ENCODE results near the gene TRABD.

The TRABD gene

DNA sequence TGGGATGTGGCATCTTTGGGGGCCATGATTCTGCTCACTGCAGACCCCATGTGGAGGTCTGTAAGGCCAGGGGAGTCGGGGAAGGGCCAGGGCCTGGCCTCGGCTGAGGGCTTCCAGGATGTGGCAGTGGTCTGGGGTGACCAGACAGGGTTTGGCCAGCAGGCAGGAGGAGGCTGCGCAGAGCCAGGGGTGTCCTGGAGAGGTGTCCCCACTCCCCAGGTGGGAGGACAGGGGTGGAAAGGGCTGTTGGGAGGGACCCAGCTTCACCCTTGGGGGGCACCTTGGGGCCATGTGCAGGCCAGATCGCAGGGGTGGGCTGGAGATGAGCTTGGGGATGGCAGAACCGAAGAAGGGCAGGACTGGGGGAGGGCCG is 11.7 kb upstream of the TRABD start:
- no peak for DNase-seq (ENCODE audit: low read depth)

DNA sequence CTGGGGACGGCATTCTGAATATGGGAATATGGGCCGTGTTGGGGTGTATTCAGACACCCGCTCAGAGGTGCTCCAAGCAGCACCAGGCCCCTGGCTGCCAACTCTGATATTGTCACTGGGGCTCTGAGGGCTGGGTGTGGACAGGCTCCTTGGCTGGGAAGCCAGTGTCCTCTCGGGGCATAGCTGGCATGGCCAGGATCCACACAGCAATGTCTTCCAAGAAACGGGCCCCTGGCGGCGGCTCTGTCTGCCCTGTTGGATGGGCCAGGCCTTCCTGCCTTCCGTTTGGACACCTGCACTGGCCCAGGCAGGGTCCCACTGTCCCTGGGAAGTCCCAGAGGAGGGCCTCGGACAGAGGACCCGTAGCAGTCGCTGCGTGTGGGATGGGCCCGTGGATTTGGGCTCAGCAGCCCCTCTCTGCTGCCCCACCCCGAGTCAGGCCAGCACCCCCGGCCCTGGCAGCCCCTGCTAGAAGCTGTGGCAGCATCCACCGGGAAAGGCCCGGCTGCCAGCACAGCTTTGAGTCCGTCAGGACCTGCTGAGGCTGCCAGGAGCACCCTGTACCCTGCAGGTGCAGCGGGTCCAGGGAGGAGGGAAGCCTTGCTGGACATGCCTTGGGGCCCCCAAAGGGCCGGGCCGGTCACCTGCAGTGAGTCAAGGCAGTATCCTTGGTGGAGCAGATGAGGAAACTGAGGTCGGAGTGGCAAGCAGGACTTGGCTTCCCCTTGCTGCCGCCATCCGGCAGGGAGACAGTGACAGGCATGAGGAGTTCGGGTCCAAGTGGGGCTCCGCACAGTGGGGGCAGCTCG is 11.1 kb upstream of the TRABD start:
- no peak for DNase-seq (ENCODE audit: low read depth)

DNA sequence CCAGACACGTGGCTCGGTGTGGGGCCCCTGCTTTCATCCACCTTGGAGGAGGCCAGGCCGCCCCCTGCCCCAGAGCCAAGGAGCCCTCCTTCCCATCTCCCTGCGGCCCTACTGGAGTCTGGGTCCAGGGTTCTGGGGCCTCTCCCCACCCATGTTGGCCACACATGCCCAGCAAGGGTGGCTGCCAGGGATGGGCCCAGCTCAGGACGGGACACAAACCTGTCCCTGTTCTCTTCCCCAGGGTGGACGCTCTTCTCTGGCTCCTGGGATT is 10.6 kb upstream of the TRABD start:
- DNase-seq (ENCODE audit: low read depth): no peak

DNA sequence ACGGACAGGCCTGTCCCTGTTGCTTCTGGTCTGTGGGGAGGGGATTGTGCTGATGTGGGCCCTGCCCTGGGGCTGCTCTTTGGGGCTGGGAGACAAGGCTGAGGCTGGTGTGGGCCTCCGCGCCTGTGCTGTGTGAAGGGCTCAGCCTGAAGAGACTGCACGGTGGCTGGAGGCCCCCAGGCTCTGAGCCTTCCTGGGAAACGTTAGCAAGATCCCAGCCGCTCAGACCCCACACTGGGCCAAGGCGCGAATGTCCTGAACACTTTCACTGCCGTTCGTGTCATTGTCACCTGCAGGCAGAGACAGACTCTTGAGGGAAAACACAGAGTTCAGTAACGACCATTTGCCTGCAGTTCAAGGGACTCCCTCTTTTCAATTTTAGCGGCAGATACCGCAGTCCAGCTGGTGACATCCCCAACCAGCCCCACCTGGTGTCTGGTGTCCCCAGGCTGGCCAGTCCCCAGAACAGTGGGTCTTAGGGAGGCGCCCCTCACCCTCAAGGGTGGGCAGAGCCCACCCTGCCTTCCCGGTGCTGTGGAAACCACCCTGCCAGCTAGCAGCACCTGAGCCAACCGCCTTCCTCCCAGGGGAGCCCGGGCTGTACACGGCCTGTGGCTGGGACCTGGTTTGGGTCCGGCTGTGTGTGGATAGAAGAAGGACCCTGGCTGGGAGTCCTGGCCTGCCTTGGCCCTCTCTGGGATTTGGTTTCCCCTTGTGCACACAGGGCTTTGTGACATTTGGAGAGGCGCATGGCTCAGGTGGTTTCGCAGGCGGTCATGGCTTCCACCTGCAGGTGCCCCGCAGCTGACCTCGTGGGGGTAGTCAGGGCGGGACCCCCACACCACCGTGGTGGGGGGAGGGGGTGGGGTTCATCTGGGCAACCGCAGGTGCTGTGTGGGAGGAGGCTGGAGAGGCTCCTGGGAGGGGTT is 9.5 kb upstream of the TRABD start:
- DNase-seq (ENCODE audit: low read depth): no peak

DNA sequence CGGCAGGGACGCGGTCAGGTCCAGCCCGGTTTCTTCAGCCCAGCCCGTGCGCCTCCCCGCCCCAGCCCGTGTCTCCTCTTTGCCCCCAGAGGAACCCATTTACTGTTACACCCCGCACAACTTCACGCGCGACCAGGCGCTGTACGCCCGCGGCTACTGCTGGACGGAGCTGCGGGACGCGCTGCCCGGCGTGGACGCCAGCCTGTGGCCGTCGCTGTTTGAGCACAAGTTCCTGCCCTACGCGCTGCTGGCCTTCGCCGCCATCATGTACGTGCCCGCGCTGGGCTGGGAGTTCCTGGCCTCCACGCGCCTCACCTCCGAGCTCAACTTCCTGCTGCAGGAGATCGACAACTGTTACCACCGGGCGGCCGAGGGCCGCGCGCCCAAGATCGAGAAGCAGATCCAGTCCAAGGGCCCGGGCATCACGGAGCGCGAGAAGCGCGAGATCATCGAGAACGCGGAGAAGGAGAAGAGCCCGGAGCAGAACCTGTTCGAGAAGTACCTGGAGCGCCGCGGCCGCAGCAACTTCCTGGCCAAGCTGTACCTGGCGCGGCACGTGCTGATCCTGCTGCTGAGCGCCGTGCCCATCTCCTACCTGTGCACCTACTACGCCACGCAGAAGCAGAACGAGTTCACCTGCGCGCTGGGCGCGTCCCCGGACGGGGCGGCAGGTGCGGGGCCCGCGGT is 8.7 kb upstream of the TRABD start:
- DNase-seq (ENCODE audit: low read depth): no peak

DNA sequence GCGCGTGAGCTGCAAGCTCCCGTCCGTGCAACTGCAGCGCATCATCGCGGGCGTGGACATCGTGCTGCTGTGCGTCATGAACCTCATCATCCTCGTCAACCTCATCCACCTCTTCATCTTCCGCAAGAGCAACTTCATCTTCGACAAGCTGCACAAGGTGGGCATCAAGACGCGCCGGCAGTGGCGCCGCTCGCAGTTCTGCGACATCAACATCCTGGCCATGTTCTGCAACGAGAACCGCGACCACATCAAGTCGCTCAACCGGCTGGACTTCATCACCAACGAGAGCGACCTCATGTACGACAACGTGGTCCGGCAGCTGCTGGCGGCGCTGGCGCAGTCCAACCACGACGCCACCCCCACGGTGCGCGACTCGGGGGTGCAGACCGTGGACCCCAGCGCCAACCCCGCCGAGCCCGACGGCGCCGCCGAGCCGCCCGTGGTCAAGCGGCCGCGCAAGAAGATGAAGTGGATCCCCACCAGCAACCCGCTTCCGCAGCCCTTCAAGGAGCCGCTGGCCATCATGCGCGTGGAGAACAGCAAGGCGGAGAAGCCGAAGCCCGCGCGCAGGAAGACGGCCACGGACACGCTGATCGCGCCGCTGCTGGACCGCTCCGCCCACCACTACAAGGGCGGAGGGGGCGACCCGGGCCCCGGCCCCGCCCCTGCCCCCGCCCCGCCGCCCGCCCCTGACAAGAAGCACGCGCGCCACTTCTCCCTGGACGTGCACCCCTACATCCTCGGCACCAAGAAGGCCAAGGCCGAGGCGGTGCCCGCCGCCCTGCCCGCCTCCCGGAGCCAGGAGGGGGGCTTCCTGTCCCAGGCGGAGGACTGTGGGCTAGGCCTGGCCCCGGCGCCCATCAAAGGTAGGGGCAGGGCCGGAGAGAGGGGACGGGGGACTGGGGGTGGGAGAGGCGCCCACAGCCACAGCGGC is 7.9 kb upstream of the TRABD start:
- DNase-seq (ENCODE audit: low read depth): no peak

DNA sequence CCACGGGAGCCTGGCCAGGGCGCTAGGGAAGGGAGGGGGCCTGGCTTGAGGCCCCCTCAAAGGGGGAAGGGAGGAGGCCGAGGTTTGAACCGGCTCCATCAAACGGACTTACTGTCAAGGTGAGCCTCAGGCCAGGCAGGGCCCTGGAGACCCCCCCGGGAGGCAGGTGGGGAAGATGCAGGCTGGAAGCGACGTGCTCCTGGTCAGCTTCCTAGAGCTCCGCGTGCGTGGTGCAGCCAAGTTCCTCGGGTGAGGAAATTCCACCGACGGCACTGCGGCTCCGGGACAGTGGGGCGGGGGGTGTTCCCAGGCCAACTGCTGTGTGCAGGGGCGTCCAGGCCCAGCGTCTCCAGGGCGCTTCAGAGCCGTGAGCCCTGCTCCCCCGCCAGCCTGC is 7.2 kb upstream of the TRABD start:
- DNase-seq (ENCODE audit: low read depth): no peak

DNA sequence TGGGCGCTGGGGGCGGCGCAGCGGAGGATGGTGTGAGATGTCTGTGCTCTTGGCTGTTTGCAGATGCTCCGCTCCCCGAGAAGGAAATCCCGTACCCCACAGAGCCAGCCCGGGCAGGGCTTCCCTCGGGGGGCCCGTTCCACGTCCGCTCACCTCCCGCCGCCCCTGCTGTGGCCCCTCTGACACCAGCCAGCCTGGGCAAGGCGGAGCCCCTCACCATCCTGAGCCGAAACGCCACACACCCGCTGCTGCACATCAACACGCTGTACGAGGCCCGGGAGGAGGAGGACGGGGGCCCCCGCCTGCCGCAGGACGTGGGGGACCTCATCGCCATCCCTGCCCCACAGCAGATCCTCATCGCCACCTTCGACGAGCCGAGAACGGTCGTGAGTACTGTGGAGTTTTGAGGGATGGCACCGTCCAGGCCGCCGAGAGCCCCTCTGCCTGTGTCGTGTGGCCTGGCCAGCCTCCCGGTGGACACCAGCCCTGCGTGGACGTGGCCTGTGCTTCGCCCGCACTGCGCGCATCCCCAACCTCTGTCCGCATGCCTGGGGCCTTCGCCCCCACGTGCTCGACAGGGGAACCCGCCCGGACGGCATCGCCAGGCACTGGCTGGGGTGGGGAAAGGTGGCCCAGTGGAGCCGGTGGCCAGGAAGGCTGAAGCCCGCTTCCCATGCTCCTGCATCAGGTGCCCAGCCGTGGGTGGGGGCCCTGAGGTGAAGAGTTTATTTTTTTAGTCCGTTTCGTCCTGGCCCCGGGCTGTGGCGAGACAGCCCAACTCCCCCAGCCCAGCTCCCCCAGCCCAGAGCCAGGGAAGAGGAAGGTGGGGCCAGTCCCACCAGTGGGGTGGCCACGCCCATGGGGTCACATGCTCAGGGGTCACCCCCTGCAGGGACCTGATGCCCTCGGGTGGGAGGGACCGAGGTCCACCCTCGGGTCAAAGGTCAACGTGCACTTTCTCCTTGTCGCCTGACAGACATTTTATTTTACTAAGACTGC is 6.5 kb upstream of the TRABD start:
- no peak for DNase-seq (ENCODE audit: low read depth)

DNA sequence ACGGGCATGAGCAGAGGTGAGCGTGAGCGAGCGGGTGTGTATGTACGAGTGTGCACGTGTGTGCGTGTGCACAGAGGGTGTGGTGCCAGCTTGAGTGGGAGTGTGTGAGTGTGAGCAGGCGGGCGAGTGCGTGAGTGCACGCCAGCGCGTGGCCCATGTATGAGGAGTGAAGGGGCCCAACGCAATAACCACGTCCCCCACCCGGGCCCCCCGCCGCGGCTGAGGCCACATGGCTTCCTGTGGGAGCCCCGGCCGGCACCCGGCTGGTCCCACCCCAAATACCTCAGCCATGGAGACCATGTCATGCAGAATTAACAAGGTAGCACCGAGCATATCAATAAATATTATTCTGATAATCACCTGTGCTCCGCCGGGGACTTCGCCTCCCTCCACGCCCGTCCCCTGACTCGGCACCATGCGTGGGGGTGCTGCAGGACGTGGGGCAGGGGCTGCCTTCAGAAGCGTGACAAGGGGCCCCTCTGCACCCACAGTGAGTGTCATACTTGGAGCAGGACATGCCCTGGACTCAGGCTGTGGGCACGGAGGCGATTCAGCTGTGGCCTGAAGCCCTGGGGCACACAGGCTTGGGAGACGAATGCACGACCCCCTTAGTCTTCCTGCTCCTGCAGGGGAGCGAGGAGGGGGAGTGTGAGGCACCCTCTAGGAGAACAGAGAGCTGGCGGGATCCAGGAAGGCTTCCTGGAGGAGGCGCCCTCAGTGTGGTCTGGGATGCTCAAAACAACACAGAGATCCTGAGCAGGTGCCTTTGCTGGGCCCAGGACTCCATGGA is 5.6 kb upstream of the TRABD start:
- no peak for DNase-seq (ENCODE audit: low read depth)

DNA sequence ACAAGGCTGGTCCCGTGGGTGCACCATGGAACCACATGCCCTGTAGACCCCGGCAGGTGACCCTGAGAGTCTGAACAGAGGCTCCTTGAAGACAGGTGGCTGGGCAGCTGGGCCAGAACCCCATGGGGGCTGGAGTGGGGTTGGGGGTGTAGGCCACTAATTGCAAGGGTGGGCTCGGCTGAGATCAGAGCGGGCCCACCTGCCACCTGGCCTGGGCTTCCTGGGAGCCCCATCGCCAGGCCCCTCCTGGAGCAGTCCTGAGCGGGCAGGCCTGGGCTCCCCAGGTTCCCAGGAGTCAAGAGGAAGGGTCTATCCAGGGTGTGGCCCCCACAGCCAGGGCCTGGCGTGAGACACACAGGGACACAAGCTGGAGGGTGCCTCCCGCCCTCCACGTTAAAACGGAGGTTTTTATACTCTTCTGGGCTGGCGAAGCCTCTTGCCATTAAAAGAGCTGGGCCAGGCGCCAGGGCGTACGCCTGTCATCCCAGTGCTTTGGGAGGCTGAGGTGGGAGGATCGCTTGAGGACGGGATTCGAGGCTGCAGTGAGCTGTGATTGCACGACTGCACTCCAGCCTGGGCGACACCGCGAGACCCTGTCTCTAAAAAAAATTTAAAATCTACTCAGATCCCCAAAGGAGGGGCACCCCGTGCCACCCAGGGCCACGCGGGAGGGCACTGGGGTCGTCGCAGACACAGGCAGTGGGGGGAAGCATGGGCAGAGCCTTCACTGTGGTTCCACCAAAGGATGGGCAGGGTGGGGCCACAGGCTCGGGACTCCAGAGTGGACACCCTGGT is 4.8 kb upstream of the TRABD start:
- no peak for DNase-seq (ENCODE audit: low read depth)

DNA sequence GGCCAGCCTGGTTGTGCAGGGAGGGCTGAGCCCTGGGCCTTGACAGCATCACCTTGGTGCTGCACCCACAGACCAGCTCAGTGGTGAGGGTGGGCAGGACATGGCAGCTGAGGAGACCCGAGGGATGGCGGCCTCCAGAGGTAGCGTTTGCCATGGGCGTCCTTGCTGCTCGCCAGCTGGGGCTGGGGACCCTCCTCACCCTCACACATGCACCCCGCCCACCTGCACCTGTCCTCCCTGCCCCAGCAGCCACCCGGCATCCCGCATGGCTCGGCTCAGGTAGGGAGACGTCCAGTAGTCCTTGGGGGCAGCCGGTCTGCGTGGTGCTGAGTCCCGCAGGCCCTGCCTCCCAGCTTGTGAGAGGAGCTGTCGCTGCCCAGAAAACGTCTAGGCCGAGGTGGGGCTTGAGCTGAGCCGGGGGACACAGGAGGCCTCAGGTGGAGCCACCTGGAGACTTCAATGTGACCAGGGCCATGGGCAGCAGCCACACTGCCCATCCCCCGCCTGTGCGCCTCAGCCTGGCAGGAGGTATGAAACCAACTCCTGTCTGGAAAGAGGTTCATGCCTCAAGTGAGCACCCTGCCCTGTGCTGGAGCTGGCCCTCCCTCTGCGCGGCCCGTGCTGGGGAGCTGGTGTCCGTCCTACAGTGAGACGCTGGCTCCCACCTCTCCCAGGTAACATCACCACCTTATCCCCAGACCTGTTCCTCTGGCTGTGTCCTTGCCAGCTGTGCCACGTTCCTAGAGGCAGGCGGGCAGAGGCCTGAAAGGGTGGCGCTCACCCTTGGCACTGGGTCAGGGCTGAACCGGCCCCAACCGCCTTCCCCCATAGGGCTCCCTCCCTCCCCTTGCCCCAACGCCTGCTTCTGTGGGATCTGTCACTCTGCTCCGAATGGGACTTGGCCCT is 3.3 kb upstream of the TRABD start:
- DNase-seq (ENCODE audit: low read depth): no peak

DNA sequence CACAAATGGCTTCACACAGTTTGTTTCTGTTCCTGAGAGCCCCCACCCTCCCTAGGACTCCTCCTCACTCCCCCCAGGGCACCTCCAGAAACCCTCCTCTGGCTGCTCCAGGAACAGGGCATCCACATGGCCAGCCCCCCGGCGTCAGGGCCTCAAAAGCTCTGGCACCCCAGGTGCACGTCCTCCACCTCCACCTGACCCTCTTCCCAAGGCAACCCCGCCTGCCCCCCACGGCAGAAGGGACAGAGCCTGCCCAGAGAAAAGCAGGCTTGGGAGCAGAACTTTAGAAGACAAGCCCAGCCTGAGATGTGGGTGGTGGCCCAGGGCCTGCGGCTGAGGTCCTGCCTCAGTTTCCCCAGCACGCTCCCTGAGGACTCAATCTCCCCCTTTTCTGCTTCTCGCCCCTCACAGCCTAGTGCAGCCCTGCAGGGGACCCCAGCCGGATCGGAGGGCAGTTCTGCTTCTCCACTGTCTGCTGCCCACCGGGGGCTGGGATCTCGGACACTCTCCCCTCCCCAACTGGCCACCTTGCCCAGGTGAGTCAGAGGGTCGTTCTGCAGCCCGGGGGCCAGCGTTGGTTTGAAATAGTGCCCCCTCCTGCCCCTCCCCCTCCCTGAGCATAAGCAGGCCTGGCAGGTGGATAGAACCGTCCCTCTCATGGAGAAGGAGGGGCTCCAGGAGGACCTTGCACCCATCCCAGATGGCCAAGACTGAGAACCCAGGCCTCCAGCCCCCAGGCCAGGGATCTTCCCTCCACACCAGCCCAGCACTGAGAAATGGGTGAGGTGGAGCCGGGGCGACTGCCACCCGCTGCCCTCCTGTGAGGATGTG is 2.4 kb upstream of the TRABD start:
- DNase-seq (ENCODE audit: low read depth): no peak

DNA sequence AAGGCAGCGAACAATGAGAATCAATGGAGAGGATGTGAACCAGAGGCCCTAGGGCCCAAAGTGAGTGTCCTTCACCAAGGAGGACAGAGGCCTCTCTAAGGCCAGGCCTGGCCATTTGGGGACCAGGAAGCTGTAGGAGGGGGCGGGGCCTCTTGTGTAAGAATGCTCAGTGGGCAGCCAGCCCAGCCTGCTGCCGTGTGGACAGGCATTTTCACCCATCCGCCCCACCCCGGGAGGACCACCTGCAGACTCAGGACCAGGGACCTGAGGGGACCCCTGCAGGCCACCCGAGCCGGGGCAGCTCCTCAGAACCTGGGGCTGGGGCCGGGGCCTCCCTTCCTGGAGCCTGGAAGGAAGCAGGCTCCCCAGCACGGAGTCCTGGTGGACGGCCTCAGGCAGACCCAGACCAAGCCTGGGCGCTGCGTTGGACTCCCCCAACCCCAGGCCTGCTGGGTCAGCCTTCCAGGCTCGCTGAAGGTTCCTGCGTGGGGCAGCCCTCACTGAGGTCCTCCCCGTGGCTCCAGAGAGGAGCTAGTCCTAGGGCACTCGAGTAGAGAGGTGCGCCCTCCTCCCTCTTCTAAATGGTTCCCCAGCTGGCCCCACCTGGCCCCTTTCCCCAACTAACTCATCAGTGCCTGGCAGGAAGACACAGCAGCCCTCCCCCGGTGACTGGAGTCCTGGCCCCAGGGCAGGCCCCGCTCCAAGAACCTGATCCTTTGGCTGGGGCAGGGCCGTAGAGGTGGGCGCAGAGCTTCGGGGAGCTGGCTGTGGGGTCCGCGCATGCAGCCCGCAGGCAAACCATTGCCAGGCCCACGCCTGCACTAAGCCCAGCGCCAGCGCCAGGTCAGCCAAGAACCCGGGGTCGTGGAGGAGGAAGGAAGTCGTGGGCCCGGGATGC is 1.5 kb upstream of the TRABD start:
- DNase-seq (ENCODE audit: low read depth): no peak

DNA sequence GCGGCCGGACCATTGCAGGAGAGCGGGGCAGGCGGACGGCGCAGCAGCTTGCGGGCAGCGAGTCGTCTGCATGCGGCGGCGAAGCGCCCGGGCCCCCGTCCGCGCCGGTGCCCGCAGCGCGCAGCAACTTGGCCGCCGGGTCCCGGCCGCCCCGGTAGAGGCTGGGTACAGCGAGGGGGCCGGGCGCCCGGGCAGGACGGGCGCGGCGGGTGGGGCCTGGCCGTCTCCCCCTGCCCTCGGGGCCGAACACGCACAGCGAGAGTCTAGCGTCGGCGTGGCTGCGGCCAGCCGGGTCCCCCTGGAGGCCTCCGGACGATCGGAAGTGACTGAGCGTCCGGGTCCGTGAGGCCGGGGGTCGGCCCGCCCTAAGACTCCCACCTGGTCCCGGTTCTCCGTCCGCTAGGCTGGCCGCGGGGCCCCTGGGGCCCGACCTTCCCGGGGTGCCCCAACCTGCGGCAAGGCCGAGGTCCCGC is 775 bp upstream of the TRABD start:
- DNase-seq (ENCODE audit: low read depth): no peak

DNA sequence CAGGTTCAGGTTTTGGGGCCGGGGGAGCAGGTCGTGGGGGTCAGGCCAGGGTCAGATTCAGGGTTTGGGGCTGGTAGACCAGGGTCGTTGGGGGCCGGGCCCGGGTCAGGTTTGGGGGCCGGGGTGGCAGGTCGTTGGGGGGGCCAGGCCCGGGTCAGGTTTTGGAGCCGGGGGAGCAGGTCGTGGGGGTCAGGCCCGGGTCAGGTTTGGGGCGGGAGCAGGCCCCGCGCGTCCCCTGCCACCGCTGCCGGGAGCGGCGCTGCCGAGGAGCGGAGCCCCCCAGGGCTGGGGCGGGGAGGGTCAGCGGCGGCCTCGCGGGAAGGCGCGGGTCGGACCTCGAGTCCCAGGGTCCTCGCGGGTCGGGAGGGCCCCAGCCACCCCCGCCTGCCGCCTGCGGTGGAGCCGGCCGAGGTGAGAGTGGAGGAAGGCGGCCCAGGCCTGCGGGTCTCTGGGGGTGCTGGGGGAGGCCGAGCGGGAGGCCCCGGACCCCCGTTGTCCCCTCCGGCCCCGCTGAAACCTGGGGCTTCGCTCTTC is 535 bp downstream of the TRABD start:
- DNase-seq (ENCODE audit: low read depth): no peak
